HEK293 (cell line): ENCODE results near the gene DLGAP4.

Source experiments
- CTCF ChIA-PET: fragments of 350-600 bp; formaldehyde crosslinking; extraction: SDS; loops from one replicate; lab custom pipeline; 2021; ENCODE audit warnings: antibody characterized with exemption; lab: Yijun Ruan, JAX
- POLR2A ChIA-PET: fragments of 300-600 bp; formaldehyde crosslinking; extraction: SDS; loops from one replicate; lab custom pipeline; 2020; ENCODE audit warnings: antibody characterized with exemption, inconsistent platforms; lab: Yijun Ruan, JAX
- H3K27ac ChIP-seq: fragments of 200-500 bp; sonication (Bioruptor generic); 2 replicates; pipeline ENCODE4 v1.5.1; 2014; ENCODE audit warnings: low read depth, low read length, control low read depth, inconsistent platforms; ENCODE audit errors: extremely low read depth
- H3K36me3 ChIP-seq, 2 experiments: fragments of 200-500 bp in 1 of 2; sonication (Bioruptor generic) in 1 of 2; 1 replicate in 1 of 2; 2 replicates in 1 of 2; pipeline ENCODE4 v1.5.1; 2014 to 2017; ENCODE audit warnings: inconsistent platforms in 2 of 2, low read length in 2 of 2; ENCODE audit not compliant: control insufficient read depth in 2 of 2, insufficient read depth in 1 of 2
- H3K4me1 ChIP-seq: fragments of 200-500 bp; sonication (Bioruptor generic); 2 replicates; pipeline ENCODE4 v1.5.1; 2014; ENCODE audit warnings: mild to moderate bottlenecking, low read length, inconsistent platforms; ENCODE audit not compliant: control insufficient read depth, insufficient read depth
- H3K4me3 ChIP-seq: 2 replicates; pipeline ENCODE4 v1.5.1; 2011; ENCODE audit warnings: low read depth, mild to moderate bottlenecking, control low read depth, low read length, moderate library complexity
- H3K9me3 ChIP-seq: fragments of 200-500 bp; sonication (Bioruptor generic); 2 replicates; pipeline ENCODE4 v1.5.1; 2014; ENCODE audit warnings: low read depth, low read length, inconsistent platforms; ENCODE audit not compliant: control insufficient read depth, insufficient read depth
- ATF2 ChIP-seq: fragments of 450-650 bp; formaldehyde crosslinking; IDR thresholded peaks from 2 replicates; pipeline ENCODE4 v1.5.1; 2016; ENCODE audit warnings: missing biosample characterization, missing genetic modification characterization, low read depth
- GLI2 ChIP-seq: fragments of 450-650 bp; formaldehyde crosslinking; IDR thresholded peaks from 2 replicates; pipeline ENCODE4; 2017; ENCODE audit warnings: missing biosample characterization, missing genetic modification characterization, low read depth, borderline replicate concordance
- GLI4 ChIP-seq: fragments of 450-650 bp; formaldehyde crosslinking; IDR thresholded peaks from 2 replicates; pipeline ENCODE4 v1.5.1; 2016; ENCODE audit warnings: missing biosample characterization, missing genetic modification characterization
- GLIS1 ChIP-seq: fragments of 450-650 bp; formaldehyde crosslinking; IDR thresholded peaks from 2 replicates; pipeline ENCODE4 v1.5.1; 2016; ENCODE audit warnings: missing biosample characterization, missing genetic modification characterization
- HOXD13 ChIP-seq: sonication (generic); formaldehyde crosslinking; IDR thresholded peaks from 2 replicates; pipeline ENCODE4 v1.8.0; 2022; ENCODE audit warnings: missing genetic modification reagents, borderline replicate concordance
- KLF10 ChIP-seq: fragments of 450-650 bp; IDR thresholded peaks from 2 replicates; pipeline ENCODE4 v1.5.1; 2018; ENCODE audit warnings: missing biosample characterization, mild to moderate bottlenecking, missing genetic modification characterization
- KLF8 ChIP-seq: fragments of 450-650 bp; formaldehyde crosslinking; IDR thresholded peaks from 2 replicates; pipeline ENCODE4 v1.5.1; 2016; ENCODE audit warnings: missing biosample characterization, missing genetic modification characterization
- SP7 ChIP-seq: fragments of 450-650 bp; formaldehyde crosslinking; IDR thresholded peaks from 2 replicates; pipeline ENCODE4 v1.5.1; 2016; ENCODE audit warnings: missing biosample characterization, missing genetic modification characterization
- TRIM28 ChIP-seq: IDR thresholded peaks from 2 replicates; pipeline ENCODE4 v1.6.1; 2011; ENCODE audit warnings: low read length, control low read depth, borderline replicate concordance
- ZBTB7A ChIP-seq: fragments of 450-650 bp; formaldehyde crosslinking; IDR thresholded peaks from 2 replicates; pipeline ENCODE4 v1.5.1; 2016; ENCODE audit warnings: low read depth, missing biosample characterization, missing genetic modification characterization
- ZFP37 ChIP-seq: fragments of 450-650 bp; formaldehyde crosslinking; IDR thresholded peaks from 2 replicates; pipeline ENCODE4 v1.5.1; 2016; ENCODE audit warnings: missing biosample characterization, missing genetic modification characterization
- ZFP69B ChIP-seq: fragments of 450-650 bp; formaldehyde crosslinking; IDR thresholded peaks from 2 replicates; pipeline ENCODE4 v1.5.1; 2016; ENCODE audit warnings: missing biosample characterization, missing genetic modification characterization
- ZNF146 ChIP-seq: fragments of 450-650 bp; formaldehyde crosslinking; IDR thresholded peaks from 2 replicates; pipeline ENCODE4 v1.5.1; 2016; ENCODE audit warnings: missing biosample characterization, missing genetic modification characterization
- ZNF266 ChIP-seq: fragments of 450-650 bp; formaldehyde crosslinking; IDR thresholded peaks from 2 replicates; pipeline ENCODE4 v1.5.1; 2016; ENCODE audit warnings: missing biosample characterization, missing genetic modification characterization, low read depth
- ZNF274 ChIP-seq, 2 experiments: fragments of 200-500 bp in 1 of 2; fragments of 450-650 bp in 1 of 2; sonication (Bioruptor generic) in 1 of 2; formaldehyde crosslinking in 1 of 2; IDR thresholded peaks; 2 replicates each; pipeline versions ENCODE4 v1.5.1 to v1.6.1; 2014 to 2016; ENCODE audit warnings: borderline replicate concordance in 1 of 2, inconsistent platforms in 1 of 2, low read length in 1 of 2, missing biosample characterization in 1 of 2, missing genetic modification characterization in 1 of 2
- ZNF302 ChIP-seq: fragments of 450-650 bp; formaldehyde crosslinking; IDR thresholded peaks from 2 replicates; pipeline ENCODE4 v1.5.1; 2016; ENCODE audit warnings: missing biosample characterization, missing genetic modification characterization, low read depth
- ZNF423 ChIP-seq: fragments of 450-650 bp; formaldehyde crosslinking; IDR thresholded peaks from 2 replicates; pipeline ENCODE4 v1.5.1; 2016; ENCODE audit warnings: missing biosample characterization, missing genetic modification characterization
- ZNF449 ChIP-seq: fragments of 450-650 bp; formaldehyde crosslinking; IDR thresholded peaks from 2 replicates; pipeline ENCODE4 v1.5.1; 2017; ENCODE audit warnings: missing biosample characterization, mild to moderate bottlenecking, missing genetic modification characterization, moderate library complexity
- ZNF501 ChIP-seq: fragments of 450-650 bp; formaldehyde crosslinking; IDR thresholded peaks from 2 replicates; pipeline ENCODE4 v1.5.1; 2016; ENCODE audit warnings: missing biosample characterization, missing genetic modification characterization
- ZNF548 ChIP-seq: fragments of 450-650 bp; formaldehyde crosslinking; IDR thresholded peaks from 2 replicates; pipeline ENCODE4 v1.5.1; 2016; ENCODE audit warnings: missing biosample characterization, missing genetic modification characterization
- ZNF626 ChIP-seq: fragments of 450-650 bp; sonication (Bioruptor Pico); formaldehyde crosslinking; IDR thresholded peaks from 2 replicates; pipeline ENCODE4 v1.5.1; 2018; ENCODE audit warnings: missing biosample characterization, missing genetic modification characterization, inconsistent platforms
- ZNF837 ChIP-seq: fragments of 450-650 bp; formaldehyde crosslinking; IDR thresholded peaks from 2 replicates; pipeline ENCODE4 v1.5.1; 2016; ENCODE audit warnings: missing biosample characterization, missing genetic modification characterization
- ZSCAN5A ChIP-seq: fragments of 450-650 bp; formaldehyde crosslinking; IDR thresholded peaks from 2 replicates; pipeline ENCODE4 v1.5.1; 2016; ENCODE audit warnings: missing biosample characterization, missing genetic modification characterization
- TF ChIP-seq, protein P1 (sequence below): fragments of 450-650 bp; formaldehyde crosslinking; IDR thresholded peaks from 2 replicates; pipeline ENCODE4 v1.5.1; 2017; ENCODE audit warnings: missing biosample characterization, missing genetic modification characterization

The DLGAP4 gene

GRCh38 chr20:36313476-36313875 is 7.3 kb downstream of the DLGAP4 start (continued):
- TF ChIP-seq ZNF266 (tag by site-specific recombination) (no peak), ZFP37 (no peak), ZBTB7A (tag by site-specific recombination) (no peak), ZSCAN5A (tag by site-specific recombination) (no peak), ZNF423 (no peak), ZNF501 (tag by site-specific recombination) (no peak)

DNA sequence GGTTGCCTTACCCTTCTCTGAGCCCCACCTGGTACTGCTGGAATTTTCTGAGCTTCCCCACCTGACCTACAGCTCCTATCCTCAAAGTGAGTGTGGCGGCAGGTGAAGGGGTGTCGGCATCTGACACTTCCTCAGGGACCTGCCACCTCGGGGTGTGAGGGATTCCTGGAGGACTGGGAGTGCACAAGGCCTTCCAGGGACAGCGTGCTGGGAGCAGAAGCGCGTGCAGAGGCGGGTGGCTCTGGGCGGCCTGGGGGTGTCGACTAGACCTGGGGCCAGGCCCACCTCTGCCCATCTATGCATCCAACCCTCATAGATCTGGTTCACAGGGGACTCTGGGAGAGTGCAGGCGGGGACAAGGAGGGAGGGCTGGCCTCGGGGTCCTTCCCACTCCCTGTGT is 7.8 kb downstream of the DLGAP4 start:
- CTCF ChIA-PET = no interaction called here

More for the DNA sequence above, 7.8 kb downstream of the DLGAP4 start:
- no peak for TF ChIP-seq KLF8 (tag by site-specific recombination)
- no peak for TF ChIP-seq ZNF302 (tag by site-specific recombination)
- no peak for TF ChIP-seq ZNF423
- TF ChIP-seq SP7 (tag by site-specific recombination) = no peak
- TF ChIP-seq, protein P1, sequence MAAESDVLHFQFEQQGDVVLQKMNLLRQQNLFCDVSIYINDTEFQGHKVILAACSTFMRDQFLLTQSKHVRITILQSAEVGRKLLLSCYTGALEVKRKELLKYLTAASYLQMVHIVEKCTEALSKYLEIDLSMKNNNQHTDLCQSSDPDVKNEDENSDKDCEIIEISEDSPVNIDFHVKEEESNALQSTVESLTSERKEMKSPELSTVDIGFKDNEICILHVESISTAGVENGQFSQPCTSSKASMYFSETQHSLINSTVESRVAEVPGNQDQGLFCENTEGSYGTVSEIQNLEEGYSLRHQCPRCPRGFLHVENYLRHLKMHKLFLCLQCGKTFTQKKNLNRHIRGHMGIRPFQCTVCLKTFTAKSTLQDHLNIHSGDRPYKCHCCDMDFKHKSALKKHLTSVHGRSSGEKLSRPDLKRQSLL (tag by site-specific recombination) = no peak
- TF ChIP-seq KLF10 = no peak
- TF ChIP-seq ZNF501 (tag by site-specific recombination) = no peak
- TF ChIP-seq GLIS1 (tag by site-specific recombination) = no peak
- no peak for TF ChIP-seq TRIM28
- no peak for TF ChIP-seq ZNF449
- no peak for TF ChIP-seq ZFP69B
- TF ChIP-seq ZNF274 (IDR thresholded peaks at IDR 0.05; ENCODE audit: low read length) = no peak
- no peak for TF ChIP-seq ZNF274 (tag by site-specific recombination; IDR thresholded peaks at IDR 0.05; ENCODE audit: borderline replicate concordance)
- no peak for TF ChIP-seq ATF2
- TF ChIP-seq ZNF837 = no peak
- TF ChIP-seq HOXD13 (CRISPR knock-in tag) = no peak
- TF ChIP-seq ZNF548 (tag by site-specific recombination) = no peak
- no peak for TF ChIP-seq ZNF626 (tag by site-specific recombination)
- TF ChIP-seq GLI2 = no peak
- no peak for TF ChIP-seq ZNF146 (tag by site-specific recombination)
- no peak for TF ChIP-seq GLI4 (tag by site-specific recombination)
- no peak overlapping the region for H3K27ac ChIP-seq
- no peaks in the 10 kb centered on the region for H3K36me3 ChIP-seq
- POLR2A ChIA-PET = no interaction called here
- H3K4me3 ChIP-seq = no peak overlapping the region
- no peaks in the 10 kb centered on the region for H3K4me1 ChIP-seq
- H3K9me3 ChIP-seq = no peaks in the 10 kb centered on the region
